Measurements from ENCODE around the gene LRRK1. TPM values are rescaled to one million over a fixed set of nuclear protein-coding genes. Genes with fewer than 3 reads are reported as not detected.

Gene LRRK1
- total and polyA plus RNA-seq, 2 of the 4 experiments (the other 2 are of a cell fraction): 3.0 to 5.8 TPM

GRCh38 chr15:101004500-101004899 is 85.3 kb downstream of the LRRK1 start:
- Histone ChIP-seq H2BK5ac (ENCODE audit: low read depth, low read length, poor library complexity, severe bottlenecking) (no peak overlapping the region), H2AK5ac (ENCODE audit: low read depth, low read length) (no peak overlapping the region), H3K36me3 (ENCODE audit: control insufficient read depth, insufficient read depth, low read length) (0 out of 2 replicates have a peak, but pooled peaks cover 2% of the 10 kb centered on the region), H2BK120ac (ENCODE audit: low read depth, low read length) (no peak overlapping the region), H3K14ac (replicated peaks; ENCODE audit: low read depth, low read length) (no peak overlapping the region), H3K9me3 (ENCODE audit: control insufficient read depth, insufficient read depth, low read length) (peaks cover 6% of the 10 kb centered on the region), H3K56ac (ENCODE audit: extremely low read depth, insufficient read depth, low read length) (no peak overlapping the region), H2BK20ac (ENCODE audit: low read depth, low read length) (no peak overlapping the region), H4K91ac (ENCODE audit: insufficient read depth, low read depth, low read length) (no peak overlapping the region), H3K4me3 (ENCODE audit: insufficient read depth, low read depth, low read length) (no peak overlapping the region), H3K23ac (ENCODE audit: low read depth, low read length) (no peak overlapping the region), H4K5ac (ENCODE audit: low read depth, low read length) (no peak overlapping the region), H3K27me3 (ENCODE audit: control insufficient read depth, insufficient read depth, low read length) (no peaks in the 10 kb centered on the region), H2BK15ac (ENCODE audit: low read depth, low read length) (no peak overlapping the region), H3K4me1 (ENCODE audit: control insufficient read depth, insufficient read depth, low read length) (peaks cover 2% of the 10 kb centered on the region; the same call in 1 of the 2 replicates), H3K4ac (ENCODE audit: low read depth, low read length) (no peak overlapping the region), H3K9ac (ENCODE audit: low read depth, low read length) (no peak overlapping the region), H3K79me1 (ENCODE audit: low read depth in 1 of 2, low read length in 2 of 2) (no peaks in the 10 kb centered on the region), H3K18ac (ENCODE audit: low read depth, low read length) (no peak overlapping the region), H3K27ac (ENCODE audit: insufficient read depth, low read length) (no peak overlapping the region), H2AK9ac (replicated peaks; ENCODE audit: low read depth, low read length, poor library complexity) (no peak overlapping the region), H4K20me1 (ENCODE audit: insufficient read depth, low read length) (no peaks in the 10 kb centered on the region; the same call in 1 of the 2 replicates), H2AFZ (replicated peaks; ENCODE audit: low read length, poor library complexity) (no peak overlapping the region), H4K8ac (ENCODE audit: low read depth in 2 of 2, low read length in 2 of 2) (no peak overlapping the region), H3K9me1 (ENCODE audit: insufficient read depth, low read length) (peaks cover 6% of the 10 kb centered on the region; the same call in 1 of the 2 replicates), H3K4me2 (ENCODE audit: low read depth, low read length) (no peak overlapping the region)
- intact Hi-C loops (cut with micrococcal nuclease) (no loop called here), in situ Hi-C loops (cut with MboI; ENCODE audit: low sequenced_read_pairs) (no loop called here), dilution Hi-C loops (cut with HindIII; ENCODE audit: low sequenced_read_pairs, unreplicated experiment) (loop anchor here (25.0 kb wide), 1 partner anchor 367 kb away; no protein-coding TSS in a partner anchor)
- 88% methylated on average over 3 of the region's 4 CpGs; no CpG with 5 or more reads in 1 of the 2 experiments for WGBS, 2 experiments (ENCODE audit: extremely low coverage in 2 of 2, insufficient read length in 1 of 2)
- no peak for DNase-seq
- ChIA-PET POLR2A (ENCODE audit: unreplicated experiment) (no interaction called here), CTCF (no interaction called here)
- TF ChIP-seq MAFK (IDR thresholded peaks at IDR 0.05; ENCODE audit: low read depth, low read length): no peak
- no peak for TF ChIP-seq ELK1 (IDR thresholded peaks at IDR 0.05; ENCODE audit: borderline replicate concordance, low read depth, low read length)
- TF ChIP-seq MXI1 (IDR thresholded peaks at IDR 0.05; ENCODE audit: borderline replicate concordance, low read depth, low read length): no peak
- TF ChIP-seq SMC3 (IDR thresholded peaks at IDR 0.05; ENCODE audit: low read depth, low read length): no peak
- TF ChIP-seq CHD1 (IDR thresholded peaks at IDR 0.05; ENCODE audit: low read depth, low read length): no peak
- TF ChIP-seq USF2 (IDR thresholded peaks at IDR 0.05; ENCODE audit: low read depth, low read length): no peak
- TF ChIP-seq RFX5 (IDR thresholded peaks at IDR 0.05; ENCODE audit: low read depth, low read length): no peak
- TF ChIP-seq CTCF (conservative IDR thresholded peaks at IDR 0.05; ENCODE audit: low read depth, low read length): no peak
- TF ChIP-seq NFE2L2 (IDR thresholded peaks at IDR 0.05; ENCODE audit: low read depth, low read length): no peak
- no peak for TF ChIP-seq FOS (IDR thresholded peaks at IDR 0.05; ENCODE audit: low read depth, low read length)
- no peak for TF ChIP-seq CEBPB (IDR thresholded peaks at IDR 0.05; ENCODE audit: low read depth, low read length)
- ATAC-seq (ENCODE audit: low read depth): no peak
- BruUV-seq (replicated peaks): no TSS peak
